ENCODE data around the gene TENM4.

- TF ChIP-seq CEBPB (IDR thresholded peaks at IDR 0.05; ENCODE audit: low read depth, low read length): no peak
- no peak for TF ChIP-seq MAX (IDR thresholded peaks at IDR 0.05)
- no peak for TF ChIP-seq CTCF (IDR thresholded peaks at IDR 0.05; ENCODE audit: control extremely low read depth in 1 of 3, insufficient read depth in 1 of 3, low read depth in 1 of 3, low read length in 3 of 3)
Observed at GRCh38 chr11:78744949-78745348, 695.9 kb downstream of the TENM4 start.
